ENCODE data around the gene PRMT1. TPM values are rescaled to one million over a fixed set of nuclear protein-coding genes. Genes with fewer than 3 reads are reported as not detected.
A peak's percentile ranks its signal among the peaks of the same experiment; 100 is the strongest.

Gene PRMT1
- total and polyA plus RNA-seq, 2 of the 13 experiments (the other 11 are each of a cell fraction or from before 2014, with no cell fraction given) = 324 to 374 TPM

DNA sequence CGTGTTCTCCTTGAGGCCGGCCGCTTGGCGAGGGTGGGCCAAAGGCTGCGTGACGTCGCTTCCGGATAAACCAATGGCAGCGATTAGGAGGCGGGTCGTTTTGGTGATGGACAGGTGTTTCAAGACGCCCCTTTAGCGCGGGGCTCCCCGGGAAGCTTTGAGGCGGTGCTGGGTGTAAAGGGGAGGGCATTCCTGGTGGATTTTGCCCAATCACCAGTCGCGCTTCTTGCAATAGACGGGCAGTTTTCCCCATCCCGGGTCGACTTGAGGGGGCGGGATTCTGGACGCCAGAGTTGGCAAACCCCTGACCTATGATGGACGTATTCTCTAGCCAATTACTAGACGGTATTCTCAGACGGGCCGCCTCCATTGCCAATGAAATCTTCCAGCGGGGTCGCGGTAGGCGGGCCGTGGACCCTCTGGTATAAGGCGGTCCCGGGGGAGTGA, 264 bp upstream of the PRMT1 start (continued):
- TF ChIP-seq, protein P1, sequence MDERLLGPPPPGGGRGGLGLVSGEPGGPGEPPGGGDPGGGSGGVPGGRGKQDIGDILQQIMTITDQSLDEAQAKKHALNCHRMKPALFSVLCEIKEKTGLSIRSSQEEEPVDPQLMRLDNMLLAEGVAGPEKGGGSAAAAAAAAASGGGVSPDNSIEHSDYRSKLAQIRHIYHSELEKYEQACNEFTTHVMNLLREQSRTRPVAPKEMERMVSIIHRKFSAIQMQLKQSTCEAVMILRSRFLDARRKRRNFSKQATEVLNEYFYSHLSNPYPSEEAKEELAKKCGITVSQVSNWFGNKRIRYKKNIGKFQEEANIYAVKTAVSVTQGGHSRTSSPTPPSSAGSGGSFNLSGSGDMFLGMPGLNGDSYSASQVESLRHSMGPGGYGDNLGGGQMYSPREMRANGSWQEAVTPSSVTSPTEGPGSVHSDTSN (CRISPR knock-in tag; IDR thresholded peaks at IDR 0.05) = peak; percentile 95
- TF ChIP-seq LCORL (IDR thresholded peaks at IDR 0.05) (no peak), LCORL (CRISPR knock-in tag; IDR thresholded peaks at IDR 0.05) (0 out of 2 replicates have a peak, but pooled peaks have one; percentile 43), FOXA3 (CRISPR knock-in tag; IDR thresholded peaks at IDR 0.05) (0 out of 2 replicates have a peak, but pooled peaks have one; percentile 6), GABPA (IDR thresholded peaks at IDR 0.05; ENCODE audit: low read depth, low read length) (no peak; the same call in 1 of the 2 replicates), GABPA (CRISPR knock-in tag; IDR thresholded peaks at IDR 0.05; ENCODE audit: low read depth) (peak; percentile 60), RFXANK (CRISPR knock-in tag; IDR thresholded peaks at IDR 0.05) (no peak), NFE2L1 (CRISPR knock-in tag; IDR thresholded peaks at IDR 0.05; ENCODE audit: borderline replicate concordance) (no peak), TBX2 (CRISPR knock-in tag; IDR thresholded peaks at IDR 0.05; ENCODE audit: borderline replicate concordance) (peak; percentile 64), NFRKB (IDR thresholded peaks at IDR 0.05) (no peak), POGZ (CRISPR knock-in tag; IDR thresholded peaks at IDR 0.05) (no peak), SIN3B (IDR thresholded peaks at IDR 0.05; ENCODE audit: low read length) (no peak), PCBP2 (optimal IDR thresholded peaks at IDR 0.05; ENCODE audit: low read depth, low read length, poor library complexity, severe bottlenecking) (no peak), MED1 (CRISPR knock-in tag; IDR thresholded peaks at IDR 0.05) (0 out of 2 replicates have a peak, but pooled peaks have one; percentile 3), SP4 (CRISPR knock-in tag; IDR thresholded peaks at IDR 0.05) (peak; percentile 98), NFYB (CRISPR knock-in tag; IDR thresholded peaks at IDR 0.05) (peak; percentile 91)
- TF ChIP-seq, protein P2, sequence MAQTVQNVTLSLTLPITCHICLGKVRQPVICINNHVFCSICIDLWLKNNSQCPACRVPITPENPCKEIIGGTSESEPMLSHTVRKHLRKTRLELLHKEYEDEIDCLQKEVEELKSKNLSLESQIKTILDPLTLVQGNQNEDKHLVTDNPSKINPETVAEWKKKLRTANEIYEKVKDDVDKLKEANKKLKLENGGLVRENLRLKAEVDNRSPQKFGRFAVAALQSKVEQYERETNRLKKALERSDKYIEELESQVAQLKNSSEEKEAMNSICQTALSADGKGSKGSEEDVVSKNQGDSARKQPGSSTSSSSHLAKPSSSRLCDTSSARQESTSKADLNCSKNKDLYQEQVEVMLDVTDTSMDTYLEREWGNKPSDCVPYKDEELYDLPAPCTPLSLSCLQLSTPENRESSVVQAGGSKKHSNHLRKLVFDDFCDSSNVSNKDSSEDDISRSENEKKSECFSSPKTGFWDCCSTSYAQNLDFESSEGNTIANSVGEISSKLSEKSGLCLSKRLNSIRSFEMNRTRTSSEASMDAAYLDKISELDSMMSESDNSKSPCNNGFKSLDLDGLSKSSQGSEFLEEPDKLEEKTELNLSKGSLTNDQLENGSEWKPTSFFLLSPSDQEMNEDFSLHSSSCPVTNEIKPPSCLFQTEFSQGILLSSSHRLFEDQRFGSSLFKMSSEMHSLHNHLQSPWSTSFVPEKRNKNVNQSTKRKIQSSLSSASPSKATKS (CRISPR knock-in tag; IDR thresholded peaks at IDR 0.05) = no peak
- TF ChIP-seq, protein P3, sequence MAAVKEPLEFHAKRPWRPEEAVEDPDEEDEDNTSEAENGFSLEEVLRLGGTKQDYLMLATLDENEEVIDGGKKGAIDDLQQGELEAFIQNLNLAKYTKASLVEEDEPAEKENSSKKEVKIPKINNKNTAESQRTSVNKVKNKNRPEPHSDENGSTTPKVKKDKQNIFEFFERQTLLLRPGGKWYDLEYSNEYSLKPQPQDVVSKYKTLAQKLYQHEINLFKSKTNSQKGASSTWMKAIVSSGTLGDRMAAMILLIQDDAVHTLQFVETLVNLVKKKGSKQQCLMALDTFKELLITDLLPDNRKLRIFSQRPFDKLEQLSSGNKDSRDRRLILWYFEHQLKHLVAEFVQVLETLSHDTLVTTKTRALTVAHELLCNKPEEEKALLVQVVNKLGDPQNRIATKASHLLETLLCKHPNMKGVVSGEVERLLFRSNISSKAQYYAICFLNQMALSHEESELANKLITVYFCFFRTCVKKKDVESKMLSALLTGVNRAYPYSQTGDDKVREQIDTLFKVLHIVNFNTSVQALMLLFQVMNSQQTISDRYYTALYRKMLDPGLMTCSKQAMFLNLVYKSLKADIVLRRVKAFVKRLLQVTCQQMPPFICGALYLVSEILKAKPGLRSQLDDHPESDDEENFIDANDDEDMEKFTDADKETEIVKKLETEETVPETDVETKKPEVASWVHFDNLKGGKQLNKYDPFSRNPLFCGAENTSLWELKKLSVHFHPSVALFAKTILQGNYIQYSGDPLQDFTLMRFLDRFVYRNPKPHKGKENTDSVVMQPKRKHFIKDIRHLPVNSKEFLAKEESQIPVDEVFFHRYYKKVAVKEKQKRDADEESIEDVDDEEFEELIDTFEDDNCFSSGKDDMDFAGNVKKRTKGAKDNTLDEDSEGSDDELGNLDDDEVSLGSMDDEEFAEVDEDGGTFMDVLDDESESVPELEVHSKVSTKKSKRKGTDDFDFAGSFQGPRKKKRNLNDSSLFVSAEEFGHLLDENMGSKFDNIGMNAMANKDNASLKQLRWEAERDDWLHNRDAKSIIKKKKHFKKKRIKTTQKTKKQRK (IDR thresholded peaks at IDR 0.05; ENCODE audit: low read length) = peak; percentile 87
- TF ChIP-seq, protein P4, sequence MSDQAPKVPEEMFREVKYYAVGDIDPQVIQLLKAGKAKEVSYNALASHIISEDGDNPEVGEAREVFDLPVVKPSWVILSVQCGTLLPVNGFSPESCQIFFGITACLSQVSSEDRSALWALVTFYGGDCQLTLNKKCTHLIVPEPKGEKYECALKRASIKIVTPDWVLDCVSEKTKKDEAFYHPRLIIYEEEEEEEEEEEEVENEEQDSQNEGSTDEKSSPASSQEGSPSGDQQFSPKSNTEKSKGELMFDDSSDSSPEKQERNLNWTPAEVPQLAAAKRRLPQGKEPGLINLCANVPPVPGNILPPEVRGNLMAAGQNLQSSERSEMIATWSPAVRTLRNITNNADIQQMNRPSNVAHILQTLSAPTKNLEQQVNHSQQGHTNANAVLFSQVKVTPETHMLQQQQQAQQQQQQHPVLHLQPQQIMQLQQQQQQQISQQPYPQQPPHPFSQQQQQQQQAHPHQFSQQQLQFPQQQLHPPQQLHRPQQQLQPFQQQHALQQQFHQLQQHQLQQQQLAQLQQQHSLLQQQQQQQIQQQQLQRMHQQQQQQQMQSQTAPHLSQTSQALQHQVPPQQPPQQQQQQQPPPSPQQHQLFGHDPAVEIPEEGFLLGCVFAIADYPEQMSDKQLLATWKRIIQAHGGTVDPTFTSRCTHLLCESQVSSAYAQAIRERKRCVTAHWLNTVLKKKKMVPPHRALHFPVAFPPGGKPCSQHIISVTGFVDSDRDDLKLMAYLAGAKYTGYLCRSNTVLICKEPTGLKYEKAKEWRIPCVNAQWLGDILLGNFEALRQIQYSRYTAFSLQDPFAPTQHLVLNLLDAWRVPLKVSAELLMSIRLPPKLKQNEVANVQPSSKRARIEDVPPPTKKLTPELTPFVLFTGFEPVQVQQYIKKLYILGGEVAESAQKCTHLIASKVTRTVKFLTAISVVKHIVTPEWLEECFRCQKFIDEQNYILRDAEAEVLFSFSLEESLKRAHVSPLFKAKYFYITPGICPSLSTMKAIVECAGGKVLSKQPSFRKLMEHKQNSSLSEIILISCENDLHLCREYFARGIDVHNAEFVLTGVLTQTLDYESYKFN (CRISPR knock-in tag; conservative IDR thresholded peaks at IDR 0.05) = peak; percentile 40; the same call in 1 of the 2 replicates

Data from HepG2 (cell line).